Thoracic aorta (tissue), 2 donors: Measurements from ENCODE around the gene FRMPD1. TPM values are rescaled to one million over a fixed set of nuclear protein-coding genes. Genes with fewer than 3 reads are reported as not detected.
A peak's percentile ranks its signal among the peaks of the same experiment; 100 is the strongest.
"Not testable (repeated sequence)": the region's sequence is repeated elsewhere in the genome, so short reads cannot be mapped to it uniquely, and the experiment has no call there.

ENCODE experiments used
- ATAC-seq: fragments of 150-250 bp; one replicate; pipeline ENCODE4 v1.8.0; 2017; ENCODE audit warnings: low read depth; ENCODE audit not compliant: insufficient number of reproducible peaks, low FRiP score
- DNase-seq: peaks from one replicate; pipeline ENCODE4 v3.0.0-alpha.2; 2020; ENCODE audit warnings: low spot score
- H3K27ac ChIP-seq, 2 donors: fragments of 200-600 bp; sonication (generic); 1 replicate in 1 of 2; 2 replicates in 1 of 2; pipeline ENCODE4 v1.5.1; 2016; ENCODE audit warnings: mild to moderate bottlenecking in 2 of 2, moderate library complexity in 2 of 2
- H3K27me3 ChIP-seq: fragments of 200-600 bp; sonication (generic); replicated peaks from 2 replicates; pipeline ENCODE4 v1.6.0; 2016; ENCODE audit warnings: mild to moderate bottlenecking; ENCODE audit not compliant: insufficient read depth
- H3K36me3 ChIP-seq: fragments of 200-600 bp; sonication (generic); one replicate; pipeline ENCODE4 v1.5.1; 2016
- H3K4me1 ChIP-seq, 2 donors: fragments of 200-600 bp; sonication (generic); 1 replicate in 1 of 2; 2 replicates in 1 of 2; pipeline versions ENCODE4 v1.5.1 to v1.6.0; 2016; ENCODE audit warnings: low read depth in 2 of 2, mild to moderate bottlenecking in 1 of 2; ENCODE audit not compliant: control insufficient read depth in 1 of 2
- H3K4me3 ChIP-seq: fragments of 200-600 bp; sonication (generic); 2 replicates; pipeline ENCODE4 v1.5.1; 2016; ENCODE audit warnings: mild to moderate bottlenecking
- H3K9me3 ChIP-seq: fragments of 200-600 bp; sonication (generic); 2 replicates; pipeline ENCODE4 v1.5.1; 2016
- total RNA-seq, 2 donors: library from RNA; depleted of rRNA; stranded (reverse); fragments of >200 nt; gene quantifications; one replicate each; pipeline versions ENCODE4 v1.1.0 to v1.2.3, GENCODE V29; 2016
- TF ChIP-seq, protein P1 (sequence below): fragments of 200-600 bp; sonication (generic); IDR thresholded peaks from one replicate; pipeline ENCODE4 v1.5.1; 2019; ENCODE audit warnings: antibody characterized with exemption

The FRMPD1 gene, protein sequence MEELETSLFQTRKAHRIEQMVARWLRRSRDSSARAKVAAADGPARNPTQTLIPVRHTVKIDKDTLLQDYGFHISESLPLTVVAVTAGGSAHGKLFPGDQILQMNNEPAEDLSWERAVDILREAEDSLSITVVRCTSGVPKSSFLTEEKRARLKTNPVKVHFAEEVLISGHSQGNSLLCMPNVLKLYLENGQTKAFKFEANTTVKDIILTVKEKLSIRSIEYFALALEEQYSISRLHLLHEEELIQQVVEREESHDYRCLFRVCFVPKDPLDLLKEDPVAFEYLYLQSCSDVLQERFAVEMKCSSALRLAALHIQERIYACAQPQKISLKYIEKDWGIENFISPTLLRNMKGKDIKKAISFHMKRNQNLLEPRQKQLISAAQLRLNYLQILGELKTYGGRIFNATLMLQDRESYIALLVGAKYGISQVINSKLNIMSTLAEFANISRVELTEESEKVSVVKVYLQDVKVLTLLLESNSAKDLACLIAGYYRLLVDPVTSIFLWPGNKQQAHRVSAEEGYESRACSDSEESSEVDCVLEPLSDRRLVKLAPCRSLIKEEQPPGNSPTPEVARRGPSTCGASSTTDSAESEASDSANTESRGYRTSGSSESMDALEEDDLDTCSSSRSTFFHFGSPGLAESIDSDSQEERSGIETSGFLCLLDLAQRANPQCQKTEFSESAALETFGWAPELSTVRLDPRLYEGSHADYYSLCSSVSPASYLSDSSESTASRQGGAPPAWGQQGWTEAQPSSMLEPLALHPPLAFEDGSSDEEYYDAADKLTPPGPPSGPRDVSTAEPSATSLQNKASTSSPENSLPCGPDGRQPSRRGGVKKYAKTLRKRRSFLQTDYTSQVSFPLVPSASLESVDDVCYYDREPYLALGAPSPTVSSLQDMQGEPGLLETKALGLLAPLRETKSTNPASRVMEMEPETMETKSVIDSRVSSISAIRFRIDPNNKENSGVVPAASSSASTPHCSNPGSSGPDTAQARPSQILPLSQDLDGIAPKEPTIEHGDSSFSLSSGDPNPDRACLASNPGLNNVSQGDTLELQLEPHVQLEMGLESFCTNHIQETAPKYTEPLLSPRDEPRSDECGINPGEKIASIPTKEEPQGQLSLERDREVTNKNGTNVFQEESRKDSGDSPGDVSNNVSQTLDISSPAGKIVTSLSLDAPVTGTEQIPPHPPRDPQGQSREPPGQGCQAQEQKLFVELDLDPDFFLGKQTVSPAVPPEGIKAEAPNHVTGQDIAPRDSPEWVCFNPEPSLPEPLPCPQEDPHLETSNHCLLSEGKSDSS (N-terminal part only)
- total RNA-seq: under 1 TPM in 1 of 2 donors, not detected in 1; 0.27 TPM

DNA sequence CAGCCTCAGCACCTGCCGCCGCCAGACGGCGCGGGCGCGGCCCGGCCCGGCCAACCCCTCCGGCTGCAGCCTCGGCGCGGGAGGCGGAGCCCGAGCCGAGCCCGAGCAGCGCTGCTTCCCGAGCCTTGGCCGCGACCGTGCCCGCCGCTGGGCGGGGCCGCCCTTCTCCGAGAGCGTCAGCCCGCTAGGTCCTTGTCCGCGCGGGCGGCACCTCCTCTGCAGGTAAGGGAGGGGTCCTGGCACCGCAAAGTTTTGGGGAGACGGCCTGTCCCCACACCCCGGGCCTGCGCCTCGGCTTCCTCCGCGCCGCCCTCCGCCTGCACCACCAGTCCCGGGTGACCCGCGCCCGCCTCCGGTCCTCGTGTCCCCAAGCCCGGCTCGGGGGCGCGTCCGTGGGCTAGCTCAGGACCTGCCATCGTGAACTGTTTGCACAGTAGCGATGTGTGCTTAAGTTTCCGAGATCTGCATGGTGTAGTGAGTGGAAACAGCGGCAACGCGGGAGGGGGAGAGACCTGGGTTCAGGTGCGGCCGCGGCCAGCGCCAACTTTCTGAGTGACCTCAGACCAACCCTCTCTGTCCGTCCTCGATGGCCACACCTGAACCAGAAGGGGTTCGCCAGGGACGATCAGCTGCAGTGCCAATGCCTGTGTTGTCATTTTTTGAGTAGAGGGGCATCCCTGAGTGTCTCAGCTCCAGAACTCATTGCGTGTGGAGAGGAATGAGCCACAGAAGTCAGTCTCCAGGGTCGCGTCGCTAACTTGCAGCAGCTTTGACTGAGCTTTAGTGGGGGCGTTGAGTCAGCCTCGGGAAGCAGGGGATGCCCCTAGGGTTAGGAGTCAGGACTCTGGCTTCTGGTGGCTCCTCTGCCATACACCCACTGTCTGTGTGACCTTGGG, at the start of gene FRMPD1:
TSS of gene FRMPD1 (plus strand) at position 82 of the 896 bp plus-strand sequence. CDS start 41,688 bp downstream, outside the sequence.
- no peaks in the 10 kb centered on the region for H3K27me3 ChIP-seq

DNA sequence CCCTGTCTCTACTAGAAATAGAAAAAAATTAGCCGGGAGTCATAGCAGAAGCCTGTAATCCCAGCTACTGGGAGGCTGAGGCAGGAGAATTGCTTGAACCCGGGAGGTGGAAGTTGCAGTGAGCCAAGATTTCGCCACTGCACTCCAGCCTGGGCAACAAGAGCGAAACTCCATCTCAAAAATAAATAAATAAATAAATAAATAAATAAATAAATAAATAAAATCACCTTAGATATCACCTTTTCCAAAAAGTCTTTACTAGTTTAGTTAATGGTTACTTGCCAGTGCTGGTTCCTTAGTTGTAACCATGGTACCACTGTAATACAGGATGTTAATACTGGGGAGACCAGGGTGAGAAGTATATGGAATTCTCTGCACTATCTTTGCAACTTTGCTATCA, 48.7 kb upstream of the FRMPD1 start:
- not testable (repeated sequence) for H3K9me3 ChIP-seq, H3K36me3 ChIP-seq, H3K27ac ChIP-seq, H3K4me1 ChIP-seq, H3K27me3 ChIP-seq, DNase-seq, H3K4me3 ChIP-seq, ATAC-seq

More for the DNA sequence above, at the start of gene FRMPD1:
- Histone ChIP-seq H3K4me3 (peak within 1 kb of the TSS; percentile 78), H3K27ac (no peak within 1 kb of the TSS), H3K9me3 (no peaks in the 10 kb centered on the region), H3K36me3 (no peaks in the 10 kb centered on the region), H3K4me1 (peaks cover 4 to 9% of the 10 kb centered on the region in 2 donors)
- peak; percentile 47 for ATAC-seq
- TF ChIP-seq, protein P1, sequence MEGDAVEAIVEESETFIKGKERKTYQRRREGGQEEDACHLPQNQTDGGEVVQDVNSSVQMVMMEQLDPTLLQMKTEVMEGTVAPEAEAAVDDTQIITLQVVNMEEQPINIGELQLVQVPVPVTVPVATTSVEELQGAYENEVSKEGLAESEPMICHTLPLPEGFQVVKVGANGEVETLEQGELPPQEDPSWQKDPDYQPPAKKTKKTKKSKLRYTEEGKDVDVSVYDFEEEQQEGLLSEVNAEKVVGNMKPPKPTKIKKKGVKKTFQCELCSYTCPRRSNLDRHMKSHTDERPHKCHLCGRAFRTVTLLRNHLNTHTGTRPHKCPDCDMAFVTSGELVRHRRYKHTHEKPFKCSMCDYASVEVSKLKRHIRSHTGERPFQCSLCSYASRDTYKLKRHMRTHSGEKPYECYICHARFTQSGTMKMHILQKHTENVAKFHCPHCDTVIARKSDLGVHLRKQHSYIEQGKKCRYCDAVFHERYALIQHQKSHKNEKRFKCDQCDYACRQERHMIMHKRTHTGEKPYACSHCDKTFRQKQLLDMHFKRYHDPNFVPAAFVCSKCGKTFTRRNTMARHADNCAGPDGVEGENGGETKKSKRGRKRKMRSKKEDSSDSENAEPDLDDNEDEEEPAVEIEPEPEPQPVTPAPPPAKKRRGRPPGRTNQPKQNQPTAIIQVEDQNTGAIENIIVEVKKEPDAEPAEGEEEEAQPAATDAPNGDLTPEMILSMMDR: no peak
- DNase-seq: no peak

DNA sequence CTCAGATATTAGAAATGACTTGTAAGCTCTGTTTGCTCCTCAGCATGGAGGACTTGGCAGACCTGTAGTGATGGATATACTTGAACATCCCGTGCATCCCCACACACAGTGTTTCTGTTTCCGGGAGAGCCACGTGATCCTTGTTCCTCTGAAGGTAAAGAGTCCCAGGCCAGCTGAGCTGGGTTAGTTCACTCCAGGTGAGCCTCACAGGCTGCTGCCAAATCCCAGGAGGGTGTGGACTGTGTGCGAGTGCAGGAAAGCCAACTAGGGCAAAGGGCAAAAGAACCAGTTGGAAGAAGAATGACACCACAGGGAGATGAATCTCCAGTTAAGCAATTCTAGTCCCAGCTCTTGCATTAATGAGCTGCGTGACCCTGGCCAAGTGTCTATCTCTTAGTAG, 47.9 kb upstream of the FRMPD1 start:
- TF ChIP-seq, protein P1: no peak
- no peaks in the 10 kb centered on the region for H3K9me3 ChIP-seq
- no peak for DNase-seq
- H3K4me1 ChIP-seq: no peaks in the 10 kb centered on the region
- no peaks in the 10 kb centered on the region for H3K36me3 ChIP-seq
- no peak overlapping the region for H3K27ac ChIP-seq
- peaks cover 8% of the 10 kb centered on the region for H3K27me3 ChIP-seq
- ATAC-seq: no peak
- H3K4me3 ChIP-seq: no peak overlapping the region

DNA sequence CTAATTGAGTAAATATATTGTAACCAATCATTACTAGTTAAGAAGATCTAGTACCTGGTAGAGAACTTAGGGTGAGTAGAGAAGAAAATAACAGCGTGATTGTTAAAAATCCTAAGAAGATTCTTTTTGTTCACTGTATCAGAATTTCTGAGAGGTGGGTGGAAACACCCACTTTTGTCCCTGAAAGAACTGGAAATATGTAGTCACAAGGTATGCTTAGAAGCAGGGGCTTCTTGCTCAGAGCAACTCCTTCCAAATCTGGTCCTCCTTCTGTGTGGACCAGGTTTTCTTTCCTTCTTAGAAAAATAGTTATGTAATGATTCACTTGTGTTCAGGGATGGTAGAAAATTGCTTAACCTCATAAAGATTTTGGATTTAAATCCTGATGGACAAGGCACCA, 46.5 kb upstream of the FRMPD1 start:
- Histone ChIP-seq H3K4me1 (no peaks in the 10 kb centered on the region), H3K27ac (no peak overlapping the region), H3K36me3 (no peaks in the 10 kb centered on the region), H3K4me3 (no peak overlapping the region), H3K9me3 (no peaks in the 10 kb centered on the region), H3K27me3 (peaks cover 8% of the 10 kb centered on the region)
- ATAC-seq: no peak
- TF ChIP-seq, protein P1: no peak
- no peak for DNase-seq

DNA sequence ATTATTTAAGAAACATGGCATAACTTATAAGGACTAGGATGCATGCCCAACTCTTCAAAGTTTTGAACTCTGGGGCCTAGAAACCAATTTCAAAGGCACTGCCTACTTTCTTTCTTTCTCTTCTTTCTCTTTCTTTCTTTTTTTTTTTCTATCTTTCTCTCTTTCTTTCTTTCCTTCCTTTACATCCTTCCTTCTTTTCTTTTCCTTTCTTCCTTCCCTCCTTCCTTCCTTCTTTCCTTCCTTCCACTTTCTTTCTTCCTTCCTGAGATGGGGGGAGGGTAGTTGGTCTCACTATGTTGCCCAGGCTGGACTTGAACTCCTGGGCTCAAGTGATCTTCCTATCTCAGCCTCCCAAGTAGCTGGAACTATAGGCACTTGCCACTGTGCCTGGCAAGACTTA, 42.5 kb upstream of the FRMPD1 start:
- no peak overlapping the region for H3K4me3 ChIP-seq
- DNase-seq (no peak), ATAC-seq (no peak)
- H3K27ac ChIP-seq: no peak overlapping the region
- no peaks in the 10 kb centered on the region for H3K9me3 ChIP-seq
- peaks cover 8% of the 10 kb centered on the region for H3K27me3 ChIP-seq
- no peaks in the 10 kb centered on the region for H3K4me1 ChIP-seq
- TF ChIP-seq, protein P1: no peak
- no peaks in the 10 kb centered on the region for H3K36me3 ChIP-seq
